Omental fat pad (tissue), 4 donors: ENCODE results near the gene ELFN1. TPM values are rescaled to one million over a fixed set of nuclear protein-coding genes. Genes with fewer than 3 reads are reported as not detected.

Source experiments
- ATAC-seq: fragments of 150-250 bp; one replicate; pipeline ENCODE4 v1.9.1; 2016; ENCODE audit warnings: mild to moderate bottlenecking, moderate library complexity; ENCODE audit not compliant: low FRiP score
- DNase-seq: peaks from one replicate; pipeline ENCODE4 v3.0.0-alpha.2; 2019; ENCODE audit warnings: low spot score
- total RNA-seq, 4 donors: library from RNA; depleted of rRNA; stranded (reverse); fragments of >200 nt; gene quantifications; one replicate each; pipeline ENCODE4 v1.1.0, GENCODE V29; 2016
- TF ChIP-seq, protein P1 (sequence below), 3 donors: fragments of 450-650 bp; IDR thresholded peaks; one replicate each; pipeline ENCODE4 v1.5.1; 2016 to 2017; ENCODE audit warnings: antibody characterized with exemption in 3 of 3, mild to moderate bottlenecking in 3 of 3, moderate library complexity in 2 of 3

The ELFN1 gene
- total RNA-seq, 4 donors from 2014 or later = 3.8 to 6.0 (median 4.1) TPM

DNA sequence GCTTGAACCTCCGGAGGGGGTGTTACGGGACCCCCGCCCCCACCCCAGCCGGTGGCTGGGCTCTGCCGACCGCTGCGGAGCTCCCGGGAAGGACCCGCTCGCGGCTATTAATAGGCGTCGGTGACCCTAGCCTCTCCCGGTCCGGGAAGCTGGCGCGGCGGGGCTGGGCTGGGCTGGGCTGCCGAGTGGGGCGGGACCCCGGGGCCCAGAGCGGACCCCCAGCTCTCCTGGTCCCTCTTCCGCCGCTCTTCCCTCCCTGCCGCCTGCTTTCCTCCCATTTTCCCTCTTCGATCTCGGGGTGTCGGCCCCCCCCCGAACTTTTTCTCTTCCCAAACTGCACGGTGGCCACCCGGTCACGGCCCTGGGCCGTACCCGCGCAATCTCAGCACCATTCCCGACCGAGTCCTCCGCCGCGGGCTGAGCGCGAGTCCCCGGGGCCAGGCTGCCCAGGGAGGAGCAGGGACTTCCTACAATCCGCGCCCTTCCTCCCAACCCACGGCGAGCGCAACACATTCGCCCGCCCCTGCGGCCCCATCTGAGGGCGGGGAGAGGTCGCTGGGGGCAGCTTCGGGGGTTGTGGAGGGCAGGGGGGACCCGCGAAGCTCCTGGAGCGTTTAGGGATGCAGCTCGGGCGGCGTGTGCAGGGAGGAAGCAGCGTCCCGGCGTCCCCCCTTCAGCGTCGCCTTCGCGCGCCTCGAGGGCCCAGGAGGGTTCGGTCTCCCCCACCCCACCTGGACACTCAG is 3.1 kb upstream of the ELFN1 start:
- DNase-seq = peak; percentile 20

DNA sequence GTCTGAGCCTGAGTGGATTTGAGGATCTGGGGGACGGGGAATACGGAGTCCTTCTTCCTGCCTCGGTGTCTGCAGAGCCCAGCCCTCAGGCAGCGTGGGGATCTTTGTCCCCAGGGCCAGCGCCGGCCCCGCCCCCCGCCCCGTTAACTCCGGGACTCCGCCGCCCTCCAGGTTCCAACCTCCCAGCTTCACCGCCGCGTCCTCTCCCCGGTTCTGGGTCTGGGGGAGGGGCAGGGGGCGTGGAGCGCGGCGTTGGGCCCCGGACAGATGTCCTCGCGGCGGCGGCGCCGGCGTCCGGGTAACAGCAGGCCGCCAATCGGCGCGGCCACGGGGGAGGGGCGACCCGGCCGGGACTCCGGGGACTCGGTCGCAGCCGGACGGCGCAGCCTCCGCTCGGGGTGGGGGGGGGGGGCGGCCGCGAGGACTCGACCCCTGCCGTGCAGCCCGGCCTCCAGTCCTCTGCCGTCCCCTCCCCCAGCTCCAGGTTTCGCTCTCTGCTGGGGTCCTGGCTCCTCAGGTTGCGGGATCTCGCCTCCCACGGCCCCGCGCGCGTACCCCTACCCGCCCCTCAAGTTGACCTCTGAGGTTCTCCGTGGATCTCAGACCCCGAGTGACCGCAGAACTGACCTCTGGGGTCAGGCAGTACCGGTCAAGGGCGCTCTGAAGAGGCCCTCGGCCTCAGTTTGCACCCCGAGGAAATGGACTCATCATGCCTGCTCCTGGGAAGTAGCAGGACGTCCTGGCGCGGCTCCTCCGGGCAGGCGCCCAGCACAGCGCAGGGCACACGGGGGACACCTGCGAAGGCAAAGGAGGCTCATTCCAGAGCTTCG is 2.3 kb upstream of the ELFN1 start:
- TF ChIP-seq, protein P1, sequence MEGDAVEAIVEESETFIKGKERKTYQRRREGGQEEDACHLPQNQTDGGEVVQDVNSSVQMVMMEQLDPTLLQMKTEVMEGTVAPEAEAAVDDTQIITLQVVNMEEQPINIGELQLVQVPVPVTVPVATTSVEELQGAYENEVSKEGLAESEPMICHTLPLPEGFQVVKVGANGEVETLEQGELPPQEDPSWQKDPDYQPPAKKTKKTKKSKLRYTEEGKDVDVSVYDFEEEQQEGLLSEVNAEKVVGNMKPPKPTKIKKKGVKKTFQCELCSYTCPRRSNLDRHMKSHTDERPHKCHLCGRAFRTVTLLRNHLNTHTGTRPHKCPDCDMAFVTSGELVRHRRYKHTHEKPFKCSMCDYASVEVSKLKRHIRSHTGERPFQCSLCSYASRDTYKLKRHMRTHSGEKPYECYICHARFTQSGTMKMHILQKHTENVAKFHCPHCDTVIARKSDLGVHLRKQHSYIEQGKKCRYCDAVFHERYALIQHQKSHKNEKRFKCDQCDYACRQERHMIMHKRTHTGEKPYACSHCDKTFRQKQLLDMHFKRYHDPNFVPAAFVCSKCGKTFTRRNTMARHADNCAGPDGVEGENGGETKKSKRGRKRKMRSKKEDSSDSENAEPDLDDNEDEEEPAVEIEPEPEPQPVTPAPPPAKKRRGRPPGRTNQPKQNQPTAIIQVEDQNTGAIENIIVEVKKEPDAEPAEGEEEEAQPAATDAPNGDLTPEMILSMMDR (IDR thresholded peaks at IDR 0.05) = no peak
- ATAC-seq (no peak), DNase-seq (peak; percentile 19)

More for the DNA sequence above, 3.1 kb upstream of the ELFN1 start:
- ATAC-seq = no peak
- TF ChIP-seq, protein P1 (IDR thresholded peaks at IDR 0.05) = no peak

DNA sequence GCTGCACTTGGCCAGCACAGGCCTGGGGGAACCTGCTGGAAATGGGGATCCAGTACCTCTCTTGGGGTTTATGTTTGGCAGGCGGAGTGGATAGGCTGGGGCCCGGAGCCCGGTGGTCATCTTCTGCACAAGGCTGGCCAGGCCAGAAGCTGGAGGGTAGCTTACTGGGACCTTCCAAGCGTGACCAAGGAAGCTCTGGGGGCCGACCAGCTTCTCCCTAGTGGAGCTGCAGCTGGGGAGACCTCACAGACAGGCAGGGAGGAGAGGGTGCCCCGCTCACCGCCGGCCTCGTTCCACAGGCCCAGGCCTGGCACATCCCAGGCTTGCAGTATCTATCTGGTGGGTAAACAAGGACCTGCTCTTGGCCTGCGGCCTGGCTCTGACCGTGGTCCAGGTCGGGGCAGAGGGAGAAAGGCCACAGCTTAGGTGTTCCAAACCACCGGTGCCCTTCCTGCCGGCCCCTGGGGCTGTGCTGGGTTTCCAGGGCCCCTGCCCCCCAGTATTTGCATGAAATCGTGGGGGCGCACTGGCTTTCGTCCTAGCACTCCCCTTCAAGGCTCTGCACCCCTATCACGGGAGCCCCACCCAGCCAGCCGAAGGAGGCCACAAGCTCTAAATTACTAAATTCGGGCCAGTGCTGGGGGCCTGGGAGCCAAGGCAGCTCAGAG is 1.5 kb upstream of the ELFN1 start:
- DNase-seq (peak; percentile 18), ATAC-seq (no peak)
- TF ChIP-seq, protein P1 (IDR thresholded peaks at IDR 0.05) = no peak

DNA sequence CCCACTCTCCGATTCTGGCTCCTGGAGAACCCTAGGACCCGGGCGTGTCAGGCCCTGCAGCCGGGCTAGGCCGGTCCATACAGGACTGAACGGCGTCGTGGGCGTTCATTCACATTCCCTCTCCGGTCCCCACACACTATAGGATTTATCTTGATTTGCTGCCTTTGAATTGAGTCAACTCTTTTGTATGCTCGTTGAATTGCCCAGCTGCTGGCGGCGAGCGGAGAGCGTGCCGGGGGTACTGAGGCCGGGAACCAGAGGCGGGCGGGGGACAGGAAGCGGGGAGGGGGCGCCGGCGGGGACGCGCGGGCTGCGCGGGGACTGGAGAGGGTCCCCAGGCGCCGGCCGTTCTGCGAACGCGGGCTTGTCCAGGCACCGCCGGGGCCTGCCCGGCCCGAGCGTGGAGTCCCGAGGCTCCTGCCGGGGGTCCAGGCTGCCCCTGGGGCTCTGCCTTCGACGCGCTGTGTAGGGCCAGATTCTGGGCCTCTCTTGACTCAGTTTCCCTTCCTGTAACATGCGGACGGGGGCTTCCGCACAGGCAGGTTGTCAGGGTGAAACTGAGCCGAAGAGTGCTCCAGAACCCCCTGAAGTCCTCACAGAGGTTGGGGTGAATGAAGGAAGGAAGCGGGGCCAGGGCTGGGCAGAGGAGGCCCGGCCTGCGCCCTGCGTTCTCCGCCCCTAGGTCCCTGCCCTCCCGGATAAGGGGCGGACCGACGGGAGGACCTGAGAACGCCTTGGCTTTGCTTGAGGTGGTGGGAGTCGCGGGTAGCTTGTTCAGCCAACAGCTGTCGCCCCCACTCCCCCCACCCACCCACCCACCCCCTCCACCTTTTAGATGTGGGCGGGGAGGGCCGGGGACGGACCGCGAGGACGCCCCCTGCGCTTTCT is 769 bp upstream of the ELFN1 start:
- TF ChIP-seq, protein P1 (IDR thresholded peaks at IDR 0.05) = no peak
- DNase-seq = peak; percentile 16
- no peak for ATAC-seq

DNA sequence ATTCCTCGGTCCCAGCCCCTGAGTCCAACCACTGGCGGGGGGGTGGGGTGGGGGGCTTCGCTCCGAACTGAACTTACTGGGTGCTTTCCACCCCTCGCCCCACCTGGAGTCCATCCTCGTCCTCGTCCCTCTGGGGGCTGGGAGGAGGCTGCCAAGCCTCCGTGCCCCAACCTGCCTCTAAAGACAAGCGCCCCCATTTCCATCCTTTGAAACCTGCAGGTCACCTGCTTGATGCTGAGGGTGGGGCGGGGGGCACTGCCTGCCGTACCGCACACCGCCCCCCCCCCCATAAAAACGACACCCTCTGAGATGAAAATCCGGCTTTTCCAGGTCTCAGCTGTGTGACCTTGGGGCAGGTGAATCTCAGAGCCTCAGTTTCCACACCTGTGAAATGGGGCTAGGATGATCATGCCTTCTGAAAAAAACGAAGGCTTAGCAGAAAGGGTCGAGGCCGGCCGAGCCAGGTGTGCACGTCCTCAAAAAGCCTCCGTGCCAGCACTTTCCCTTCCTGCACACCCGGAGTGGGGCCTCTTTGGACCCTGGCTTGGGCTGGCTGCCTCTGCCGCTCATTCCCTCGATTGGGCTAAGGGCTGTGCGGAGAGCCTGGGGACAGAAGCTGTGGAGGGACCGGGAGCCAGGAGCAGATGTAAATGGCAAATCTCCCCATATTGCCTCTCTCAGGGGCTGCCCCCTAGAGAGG is 967 bp downstream of the ELFN1 start:
- ATAC-seq (no peak), DNase-seq (peak; percentile 7)
- TF ChIP-seq, protein P1 (IDR thresholded peaks at IDR 0.05) = no peak
